IMR-90 (cell line): ENCODE results near the gene CNIH1. TPM values are rescaled to one million over a fixed set of nuclear protein-coding genes. Genes with fewer than 3 reads are reported as not detected.

Experiments used
- ATAC-seq: fragments of 200-7000 bp; cut with Tn5 transposase; 2 replicates; pipeline ENCODE4 v1.9.1; 2020; ENCODE audit warnings: low read depth, mild to moderate bottlenecking, moderate library complexity
- BruUV-seq: library from RNA; stranded (reverse); fragments of 400-500 nt; replicated peaks from 2 replicates; lab custom pipeline; 2021; lab: Mats Ljungman, UMichigan
- CTCF ChIA-PET: fragments of 300-600 bp; formaldehyde crosslinking; extraction: SDS; loops from one replicate; lab custom pipeline; 2021; ENCODE audit warnings: antibody characterized with exemption; lab: Yijun Ruan, JAX
- POLR2A ChIA-PET: fragments of 300-600 bp; sonication (Branson Sonifier 250); formaldehyde crosslinking; loops from one replicate; lab custom pipeline; 2022; ENCODE audit warnings: antibody characterized with exemption; ENCODE audit not compliant: unreplicated experiment; lab: Charles Lee
- DNase-seq: peaks from one replicate; pipeline ENCODE4 v3.0.0; 2013
- H2AFZ ChIP-seq: replicated peaks from 2 replicates; pipeline ENCODE3; 2013; ENCODE audit warnings: low read length, mild to moderate bottlenecking; ENCODE audit not compliant: poor library complexity
- H2AK5ac ChIP-seq: 2 replicates; pipeline ENCODE4 v1.6.1; 2013; ENCODE audit warnings: low read depth, low read length, inconsistent platforms
- H2AK9ac ChIP-seq: replicated peaks from 2 replicates; pipeline ENCODE3; 2013; ENCODE audit warnings: mild to moderate bottlenecking, low read depth, low read length, moderate library complexity; ENCODE audit not compliant: poor library complexity
- H2BK120ac ChIP-seq: 2 replicates; pipeline ENCODE4 v1.6.1; 2013; ENCODE audit warnings: low read depth, low read length, inconsistent platforms
- H2BK15ac ChIP-seq: 3 replicates; pipeline ENCODE4 v1.6.1; 2013; ENCODE audit warnings: low read depth, low read length, inconsistent platforms
- H2BK20ac ChIP-seq: 2 replicates; pipeline ENCODE4 v1.6.1; 2013; ENCODE audit warnings: low read depth, mild to moderate bottlenecking, inconsistent platforms, low read length, moderate library complexity
- H2BK5ac ChIP-seq: 2 replicates; pipeline ENCODE4 v1.6.1; 2013; ENCODE audit warnings: mild to moderate bottlenecking, low read depth, low read length, inconsistent platforms; ENCODE audit not compliant: poor library complexity, severe bottlenecking
- H3K14ac ChIP-seq: replicated peaks from 2 replicates; pipeline ENCODE4 v1.6.1; 2013; ENCODE audit warnings: low read depth, low read length, inconsistent platforms
- H3K18ac ChIP-seq: 2 replicates; pipeline ENCODE4 v1.6.1; 2013; ENCODE audit warnings: low read depth, low read length, control low read depth
- H3K23ac ChIP-seq: 2 replicates; pipeline ENCODE4 v1.6.1; 2013; ENCODE audit warnings: low read depth, low read length, inconsistent platforms
- H3K27ac ChIP-seq: 2 replicates; pipeline ENCODE4 v1.5.1; 2013; ENCODE audit warnings: mild to moderate bottlenecking, control low read depth, low read length; ENCODE audit not compliant: insufficient read depth
- H3K27me3 ChIP-seq: 2 replicates; pipeline ENCODE4 v1.6.1; 2013; ENCODE audit warnings: low read length; ENCODE audit not compliant: control insufficient read depth, insufficient read depth
- H3K36me3 ChIP-seq: 2 replicates; pipeline ENCODE4 v1.6.1; 2013; ENCODE audit warnings: low read length, mixed read lengths; ENCODE audit not compliant: control insufficient read depth, insufficient read depth
- H3K4ac ChIP-seq: 2 replicates; pipeline ENCODE4 v1.6.1; 2013; ENCODE audit warnings: low read depth, low read length, inconsistent platforms
- H3K4me1 ChIP-seq: 2 replicates; pipeline ENCODE4 v1.6.1; 2013; ENCODE audit warnings: low read length, mixed read lengths; ENCODE audit not compliant: control insufficient read depth, insufficient read depth
- H3K4me2 ChIP-seq: 2 replicates; pipeline ENCODE4 v1.6.1; 2013; ENCODE audit warnings: low read depth, mild to moderate bottlenecking, control low read depth, low read length, moderate library complexity
- H3K4me3 ChIP-seq: 2 replicates; pipeline ENCODE4 v1.5.1; 2013; ENCODE audit warnings: low read depth, mild to moderate bottlenecking, control low read depth, low read length, moderate library complexity; ENCODE audit not compliant: insufficient read depth
- H3K56ac ChIP-seq: 2 replicates; pipeline ENCODE4 v1.6.1; 2013; ENCODE audit warnings: low read length, inconsistent platforms; ENCODE audit not compliant: insufficient read depth; ENCODE audit errors: extremely low read depth
- H3K79me1 ChIP-seq, 2 experiments: 2 replicates each; pipeline ENCODE4 v1.6.1; 2013; ENCODE audit warnings: low read length in 2 of 2, inconsistent platforms in 1 of 2, low read depth in 1 of 2
- H3K9ac ChIP-seq: 2 replicates; pipeline ENCODE4 v1.6.1; 2013; ENCODE audit warnings: low read depth, low read length, control low read depth
- H3K9me1 ChIP-seq: 2 replicates; pipeline ENCODE4 v1.6.1; 2013; ENCODE audit warnings: low read length, inconsistent platforms; ENCODE audit not compliant: insufficient read depth
- H3K9me3 ChIP-seq: 2 replicates; pipeline ENCODE4 v1.6.1; 2013; ENCODE audit warnings: low read length; ENCODE audit not compliant: control insufficient read depth, insufficient read depth
- H4K20me1 ChIP-seq: 2 replicates; pipeline ENCODE4 v1.6.1; 2013; ENCODE audit warnings: low read length, inconsistent platforms; ENCODE audit not compliant: insufficient read depth
- H4K5ac ChIP-seq: 2 replicates; pipeline ENCODE4 v1.6.1; 2013; ENCODE audit warnings: mild to moderate bottlenecking, low read depth, low read length, control low read depth
- H4K8ac ChIP-seq, 2 experiments: 2 replicates each; pipeline ENCODE4 v1.6.1; 2013; ENCODE audit warnings: low read depth in 2 of 2, low read length in 2 of 2, control low read depth in 1 of 2, inconsistent platforms in 1 of 2
- H4K91ac ChIP-seq: 2 replicates; pipeline ENCODE4 v1.6.1; 2013; ENCODE audit warnings: low read depth, low read length, inconsistent platforms; ENCODE audit not compliant: insufficient read depth
- CEBPB ChIP-seq: IDR thresholded peaks from 2 replicates; pipeline ENCODE4 v1.6.1; 2012; ENCODE audit warnings: low read depth, low read length, improper control_type of control experiment
- FOS ChIP-seq: fragments of 150-350 bp; IDR thresholded peaks from 2 replicates; pipeline ENCODE4 v1.6.1; 2016; ENCODE audit warnings: low read depth, low read length
- MAZ ChIP-seq: IDR thresholded peaks from 2 replicates; pipeline ENCODE4 v1.6.1; 2012; ENCODE audit warnings: low read depth, mild to moderate bottlenecking, low read length, improper control_type of control experiment, moderate library complexity, borderline replicate concordance
- MXI1 ChIP-seq: IDR thresholded peaks from 2 replicates; pipeline ENCODE4 v1.6.1; 2012; ENCODE audit warnings: low read depth, mild to moderate bottlenecking, low read length, moderate library complexity, borderline replicate concordance
- POLR2A ChIP-seq: IDR thresholded peaks from 2 replicates; pipeline ENCODE4 v1.6.1; 2012; ENCODE audit warnings: mild to moderate bottlenecking, low read depth, low read length
- RAD21 ChIP-seq: IDR thresholded peaks from 2 replicates; pipeline ENCODE4 v1.6.1; 2012; ENCODE audit warnings: low read length, improper control_type of control experiment
- SMC3 ChIP-seq: fragments of 150-350 bp; IDR thresholded peaks from 2 replicates; pipeline ENCODE4 v1.6.1; 2016; ENCODE audit warnings: low read depth, mild to moderate bottlenecking, antibody characterized with exemption, low read length, moderate library complexity
- WGBS, 2 experiments: methylation state at CpG; one replicate each; pipeline versions ENCODE4 v1.1.5 to v1.1.7; 2013; ENCODE audit warnings: missing lambda C conversion rate in 2 of 2; ENCODE audit not compliant: insufficient read length in 1 of 2; ENCODE audit errors: extremely low coverage in 2 of 2; 5-methylcytosine and 5-hydroxymethylcytosine counted together
- dilution Hi-C: fragments of 300-500 bp; cut with HindIII; formaldehyde crosslinking; loops from one replicate; pipeline ENCODE4 v1.14.3; 2018; ENCODE audit warnings: low sequenced_read_pairs; ENCODE audit not compliant: unreplicated experiment
- in situ Hi-C: fragments of 300-500 bp; cut with MboI; formaldehyde crosslinking; loops from 3 replicates; pipeline ENCODE4 v1.14.3; 2019; ENCODE audit warnings: low sequenced_read_pairs, inconsistent platforms, mixed read lengths
- intact Hi-C: fragments of 100-400 bp; cut with micrococcal nuclease; formaldehyde crosslinking; loops from 2 replicates; pipeline ENCODE4 v1.10.0; 2022
- polyA plus RNA-seq, 3 experiments: library from polyadenylated mRNA; depleted of rRNA; stranded (reverse); fragments of >200 nt; gene quantifications; 2 replicates each; pipeline ENCODE4 v1.2.3, GENCODE V29; 2012; ENCODE audit warnings: low replicate concordance in 1 of 3
- total RNA-seq: library from RNA; depleted of rRNA; stranded (reverse); fragments of >200 nt; gene quantifications from 2 replicates; pipeline ENCODE4 v1.2.3, GENCODE V29; 2012

The CNIH1 gene
- total and polyA plus RNA-seq, 2 of the 4 experiments (the other 2 are of a cell fraction), result 244 to 284 TPM

GRCh38 chr14:54425068-54425467 lies 16.1 kb downstream of the CNIH1 start:
- intact Hi-C loops (no loop called here), dilution Hi-C loops (no loop called here), in situ Hi-C loops (no loop called here)
- no peaks in the 10 kb centered on the region for H3K9me3 ChIP-seq
- H2AK9ac ChIP-seq, result no peak overlapping the region
- H3K56ac ChIP-seq, result no peak overlapping the region
- H3K27me3 ChIP-seq, result no peaks in the 10 kb centered on the region
- no peak for ATAC-seq
- H2BK20ac ChIP-seq, result no peak overlapping the region
- H4K20me1 ChIP-seq, result peaks cover 3% of the 10 kb centered on the region; the same call in 1 of the 2 replicates
- no peak for DNase-seq
- no peak overlapping the region for H3K9ac ChIP-seq
- no peak overlapping the region for H3K4me3 ChIP-seq
- H4K5ac ChIP-seq, result no peak overlapping the region
- H3K4ac ChIP-seq, result no peak overlapping the region
- BruUV-seq, result no TSS peak
- no peaks in the 10 kb centered on the region; the same call in 1 of the 2 replicates for H3K9me1 ChIP-seq
- WGBS, 2 experiments, result no CpG with 5 or more reads among the region's 2 CpGs
- no peak overlapping the region for H3K27ac ChIP-seq
- no peak overlapping the region for H2AK5ac ChIP-seq
- H2BK120ac ChIP-seq, result no peak overlapping the region
- H3K4me2 ChIP-seq, result no peak overlapping the region
- H3K23ac ChIP-seq, result no peak overlapping the region
- ChIA-PET POLR2A (no interaction called here), CTCF (no interaction called here)
- no peak overlapping the region for H3K14ac ChIP-seq
- no peak overlapping the region for H3K18ac ChIP-seq
- no peak for TF ChIP-seq SMC3
- no peak for TF ChIP-seq RAD21
- TF ChIP-seq MXI1, result no peak
- TF ChIP-seq FOS, result no peak
- TF ChIP-seq POLR2A, result no peak
- TF ChIP-seq CEBPB, result no peak
- no peak for TF ChIP-seq MAZ
- no peak overlapping the region for H2AFZ ChIP-seq
- peaks cover 16% of the 10 kb centered on the region for H3K36me3 ChIP-seq
- H4K91ac ChIP-seq, result no peak overlapping the region
- H3K79me1 ChIP-seq, result peaks cover 25% of the 10 kb centered on the region in 2 experiments
- no peak overlapping the region for H2BK15ac ChIP-seq
- H2BK5ac ChIP-seq, result no peak overlapping the region
- no peaks in the 10 kb centered on the region for H3K4me1 ChIP-seq
- H4K8ac ChIP-seq, result no peak overlapping the region
